ENCODE results near the gene AP2A1.

DNA sequence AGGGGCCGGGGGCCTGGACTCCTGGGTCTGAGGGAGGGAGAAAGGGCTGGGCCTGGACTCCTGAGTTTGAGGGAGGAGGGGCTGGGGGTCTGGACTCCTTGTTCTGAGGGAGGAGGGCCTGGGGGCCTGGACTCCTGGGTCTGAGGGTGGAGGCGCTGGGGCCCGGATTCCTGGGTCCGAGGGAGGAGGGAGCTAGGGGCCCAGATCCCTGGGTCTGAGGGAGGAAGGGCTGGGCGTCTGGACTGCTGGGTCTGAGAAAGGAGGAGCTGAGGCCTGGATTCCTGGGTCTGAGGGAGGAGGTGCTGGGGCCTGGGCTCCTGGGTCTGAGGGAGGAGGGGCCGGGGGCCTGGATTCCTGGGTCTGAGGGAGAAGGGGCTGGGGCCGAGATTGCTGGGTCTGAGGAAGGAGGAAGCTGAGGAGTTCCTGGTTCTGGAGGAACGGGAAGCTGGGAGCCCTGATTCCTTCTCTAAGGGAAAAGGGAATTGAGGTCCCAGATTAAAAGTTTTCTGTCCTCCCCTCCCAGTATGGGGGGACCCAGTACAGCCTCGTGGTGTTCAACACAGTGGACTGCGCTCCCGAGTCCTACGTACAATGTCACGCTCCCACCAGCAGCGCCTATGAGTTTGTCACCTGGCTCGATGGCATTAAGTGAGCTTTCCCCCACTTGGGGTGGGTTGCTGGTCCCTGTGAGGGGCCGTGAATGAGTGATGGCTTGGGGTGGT, 52.0 kb downstream of the AP2A1 start:
- TF ChIP-seq, protein P1, sequence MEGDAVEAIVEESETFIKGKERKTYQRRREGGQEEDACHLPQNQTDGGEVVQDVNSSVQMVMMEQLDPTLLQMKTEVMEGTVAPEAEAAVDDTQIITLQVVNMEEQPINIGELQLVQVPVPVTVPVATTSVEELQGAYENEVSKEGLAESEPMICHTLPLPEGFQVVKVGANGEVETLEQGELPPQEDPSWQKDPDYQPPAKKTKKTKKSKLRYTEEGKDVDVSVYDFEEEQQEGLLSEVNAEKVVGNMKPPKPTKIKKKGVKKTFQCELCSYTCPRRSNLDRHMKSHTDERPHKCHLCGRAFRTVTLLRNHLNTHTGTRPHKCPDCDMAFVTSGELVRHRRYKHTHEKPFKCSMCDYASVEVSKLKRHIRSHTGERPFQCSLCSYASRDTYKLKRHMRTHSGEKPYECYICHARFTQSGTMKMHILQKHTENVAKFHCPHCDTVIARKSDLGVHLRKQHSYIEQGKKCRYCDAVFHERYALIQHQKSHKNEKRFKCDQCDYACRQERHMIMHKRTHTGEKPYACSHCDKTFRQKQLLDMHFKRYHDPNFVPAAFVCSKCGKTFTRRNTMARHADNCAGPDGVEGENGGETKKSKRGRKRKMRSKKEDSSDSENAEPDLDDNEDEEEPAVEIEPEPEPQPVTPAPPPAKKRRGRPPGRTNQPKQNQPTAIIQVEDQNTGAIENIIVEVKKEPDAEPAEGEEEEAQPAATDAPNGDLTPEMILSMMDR (IDR thresholded peaks at IDR 0.05): no peak
- no peak for TF ChIP-seq POLR2A (IDR thresholded peaks at IDR 0.05)
